ENCODE measurements around the gene PSMB2. TPM values are rescaled to one million over a fixed set of nuclear protein-coding genes. Genes with fewer than 3 reads are reported as not detected.

PSMB2 gene
- total RNA-seq, 1 experiment from 2014 or later, result 86.0 TPM

DNA sequence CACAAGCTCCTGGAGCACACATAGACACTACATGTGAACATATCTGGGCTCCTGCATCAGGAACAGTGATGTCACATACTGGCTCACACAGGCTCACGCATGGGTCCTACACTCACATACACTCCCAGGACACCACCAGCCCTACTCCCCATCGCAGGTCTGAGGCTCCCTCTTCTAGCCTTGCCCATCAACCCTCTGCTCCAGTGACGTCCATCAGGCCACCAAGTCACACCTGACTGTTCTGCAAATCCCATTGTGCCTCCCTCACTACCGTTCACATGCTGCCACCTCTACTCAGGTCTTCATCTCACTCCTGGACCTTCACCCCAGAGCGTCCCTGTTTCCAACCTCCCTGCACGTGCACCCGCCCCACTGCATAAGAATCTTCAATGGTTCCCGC is 50.1 kb downstream of the PSMB2 start:
- H3K79me2 ChIP-seq (ENCODE audit: insufficient read depth, low read length), result no peaks in the 10 kb centered on the region
- no peak overlapping the region for H2AFZ ChIP-seq (ENCODE audit: low read length)
- no peak overlapping the region for H4K5ac ChIP-seq (ENCODE audit: insufficient read length, low read depth, low read length)
- H3K18ac ChIP-seq (ENCODE audit: insufficient read length, low read depth, low read length), result no peak overlapping the region
- H3K23me2 ChIP-seq (ENCODE audit: insufficient read length, low read depth, low read length, poor library complexity, severe bottlenecking), result no peaks in the 10 kb centered on the region
- DNase-seq, result no peak
- no peaks in the 10 kb centered on the region for H3K4me1 ChIP-seq (ENCODE audit: insufficient read depth, low read length)
- Mint-ChIP-seq H3K27ac (peak overlapping the region; percentile 43 to 52 (median 47); a peak in 3 of 7 replicates), H3K27me3 (ENCODE audit: low read depth) (peaks cover 2% of the 10 kb centered on the region; the same call in 1 of the 2 replicates), H3K9me3 (no peaks in the 10 kb centered on the region; a peak in 1 of 5 replicates), H3K4me3 (no peak overlapping the region; a peak in 1 of 5 replicates), H3K36me3 (ENCODE audit: insufficient read depth in 1 of 3, low read depth in 3 of 3) (peaks cover 0 to 3% (median 0%) of the 10 kb centered on the region in 3 experiments; a peak in 1 of 7 replicates), H3K4me1 (peaks cover 5 to 8% of the 10 kb centered on the region in 2 experiments)
- H3T11ph ChIP-seq (ENCODE audit: low read length), result no peak overlapping the region
- H4K91ac ChIP-seq (ENCODE audit: insufficient read length, low read depth, low read length), result no peak overlapping the region
- H2AK5ac ChIP-seq (ENCODE audit: insufficient read length, low read length), result no peak overlapping the region
- no peak overlapping the region for H2BK15ac ChIP-seq (ENCODE audit: low read depth, low read length)
- no peak overlapping the region for H2BK5ac ChIP-seq (ENCODE audit: insufficient read length, low read length)
- no peak overlapping the region for H4K8ac ChIP-seq (replicated peaks; ENCODE audit: insufficient read length, low read depth, low read length)
- H3K79me1 ChIP-seq (ENCODE audit: insufficient read depth, low read depth, low read length, poor library complexity, severe bottlenecking), result no peaks in the 10 kb centered on the region
- TF ChIP-seq, protein P1, sequence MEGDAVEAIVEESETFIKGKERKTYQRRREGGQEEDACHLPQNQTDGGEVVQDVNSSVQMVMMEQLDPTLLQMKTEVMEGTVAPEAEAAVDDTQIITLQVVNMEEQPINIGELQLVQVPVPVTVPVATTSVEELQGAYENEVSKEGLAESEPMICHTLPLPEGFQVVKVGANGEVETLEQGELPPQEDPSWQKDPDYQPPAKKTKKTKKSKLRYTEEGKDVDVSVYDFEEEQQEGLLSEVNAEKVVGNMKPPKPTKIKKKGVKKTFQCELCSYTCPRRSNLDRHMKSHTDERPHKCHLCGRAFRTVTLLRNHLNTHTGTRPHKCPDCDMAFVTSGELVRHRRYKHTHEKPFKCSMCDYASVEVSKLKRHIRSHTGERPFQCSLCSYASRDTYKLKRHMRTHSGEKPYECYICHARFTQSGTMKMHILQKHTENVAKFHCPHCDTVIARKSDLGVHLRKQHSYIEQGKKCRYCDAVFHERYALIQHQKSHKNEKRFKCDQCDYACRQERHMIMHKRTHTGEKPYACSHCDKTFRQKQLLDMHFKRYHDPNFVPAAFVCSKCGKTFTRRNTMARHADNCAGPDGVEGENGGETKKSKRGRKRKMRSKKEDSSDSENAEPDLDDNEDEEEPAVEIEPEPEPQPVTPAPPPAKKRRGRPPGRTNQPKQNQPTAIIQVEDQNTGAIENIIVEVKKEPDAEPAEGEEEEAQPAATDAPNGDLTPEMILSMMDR (conservative IDR thresholded peaks at IDR 0.05), result no peak
- H2BK20ac ChIP-seq (ENCODE audit: low read depth, low read length, poor library complexity, severe bottlenecking), result no peak overlapping the region
- no peak overlapping the region for H3K14ac ChIP-seq (ENCODE audit: insufficient read depth, low read length)
- no peak overlapping the region for H3K9ac ChIP-seq (ENCODE audit: extremely low read depth, insufficient read length, low read length)
- no CpG with 5 or more reads among the region's 8 CpGs for WGBS (ENCODE audit: extremely low coverage, insufficient read length, low lambda C conversion rate)
- peaks cover 2% of the 10 kb centered on the region for H4K20me1 ChIP-seq (ENCODE audit: control insufficient read depth, insufficient read depth, insufficient read length)
- no peak overlapping the region for H3K4me2 ChIP-seq (ENCODE audit: insufficient read depth, insufficient read length, low read length)
- H3K56ac ChIP-seq (ENCODE audit: insufficient read length, low read depth, low read length), result no peak overlapping the region
- H3K4ac ChIP-seq (ENCODE audit: low read depth, low read length), result no peak overlapping the region
- H3K27ac ChIP-seq (ENCODE audit: insufficient read length, low read depth, low read length), result no peak overlapping the region
- H3K23ac ChIP-seq (ENCODE audit: insufficient read length, low read depth, low read length), result no peak overlapping the region
- H3K9me3 ChIP-seq (ENCODE audit: control insufficient read depth, low read depth, low read length), result no peaks in the 10 kb centered on the region
- H3K27me3 ChIP-seq (ENCODE audit: insufficient read depth, low read length), result no peaks in the 10 kb centered on the region
- no peak overlapping the region for H2BK120ac ChIP-seq (ENCODE audit: low read depth, low read length, poor library complexity, severe bottlenecking)
- H2BK12ac ChIP-seq (ENCODE audit: insufficient read length, low read depth, low read length), result no peak overlapping the region

All from H9 (cell line).